Upper lobe of right lung (tissue), 1 donor: ENCODE data around the gene ARAP1. TPM values are rescaled to one million over a fixed set of nuclear protein-coding genes. Genes with fewer than 3 reads are reported as not detected.

Experiments
- ATAC-seq: fragments of 200-7000 bp; cut with Tn5 transposase; one replicate; pipeline ENCODE4 v1.9.1; 2020; ENCODE audit warnings: mild to moderate bottlenecking, moderate library complexity
- DNase-seq: peaks from one replicate; pipeline ENCODE4 v3.0.0-alpha.2; 2020
- H3K27ac ChIP-seq: fragments of 200-600 bp; one replicate; pipeline ENCODE4 v1.8.0; 2022
- H3K27me3 ChIP-seq: fragments of 200-600 bp; one replicate; pipeline ENCODE4 v1.8.0; 2022; ENCODE audit warnings: mild to moderate bottlenecking
- H3K36me3 ChIP-seq: fragments of 200-600 bp; one replicate; pipeline ENCODE4 v1.8.0; 2022
- H3K4me1 ChIP-seq: fragments of 200-600 bp; one replicate; pipeline ENCODE4 v1.8.0; 2022
- H3K4me3 ChIP-seq: fragments of 200-600 bp; one replicate; pipeline ENCODE4 v1.8.0; 2022; ENCODE audit warnings: mild to moderate bottlenecking
- H3K9me3 ChIP-seq: fragments of 200-600 bp; one replicate; pipeline ENCODE4 v1.8.0; 2022
- intact Hi-C: fragments of 100-400 bp; cut with DNase I; formaldehyde crosslinking; loops from one replicate; pipeline ENCODE4 v1.11.0; 2022
- total RNA-seq: library from RNA; stranded (reverse); fragmentation: NEBNext Ultra II Directional; extraction: Animal tissue kit (Norgen Biotek cat#: 25700); gene quantifications from one replicate; pipeline ENCODE4 v1.2.1, GENCODE V29; 2021
- TF ChIP-seq, protein P1 (sequence below): fragments of 200-600 bp; IDR thresholded peaks from one replicate; pipeline ENCODE4 v1.8.0; 2022; ENCODE audit warnings: antibody characterized with exemption
- donor health status: DM: no; HTN: yes; CAD: no; lungs with severe emphysema.

ARAP1 gene
- total RNA-seq, 1 donor from 2014 or later: 226 TPM

DNA sequence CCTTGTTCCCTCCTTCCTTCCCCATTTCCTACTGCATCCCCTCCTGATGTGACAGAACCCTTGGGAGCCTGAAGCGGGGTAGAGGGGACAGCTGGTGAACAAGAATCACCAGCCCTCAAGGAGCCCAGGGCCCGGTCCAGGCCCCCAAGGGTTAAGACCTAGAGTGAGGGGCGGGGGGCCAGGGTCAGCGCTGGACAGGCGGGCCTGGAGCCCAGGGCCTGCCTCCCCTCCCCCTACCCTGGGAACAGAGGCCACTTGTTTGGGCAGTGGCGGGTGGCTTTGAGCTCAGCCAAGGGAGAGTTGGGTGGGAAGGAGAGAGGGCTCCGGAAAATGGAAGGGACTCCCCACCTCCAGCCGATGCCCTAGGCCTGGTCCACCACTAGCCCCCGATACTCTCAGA, 2.1 kb downstream of the ARAP1 start:
- TF ChIP-seq, protein P1, sequence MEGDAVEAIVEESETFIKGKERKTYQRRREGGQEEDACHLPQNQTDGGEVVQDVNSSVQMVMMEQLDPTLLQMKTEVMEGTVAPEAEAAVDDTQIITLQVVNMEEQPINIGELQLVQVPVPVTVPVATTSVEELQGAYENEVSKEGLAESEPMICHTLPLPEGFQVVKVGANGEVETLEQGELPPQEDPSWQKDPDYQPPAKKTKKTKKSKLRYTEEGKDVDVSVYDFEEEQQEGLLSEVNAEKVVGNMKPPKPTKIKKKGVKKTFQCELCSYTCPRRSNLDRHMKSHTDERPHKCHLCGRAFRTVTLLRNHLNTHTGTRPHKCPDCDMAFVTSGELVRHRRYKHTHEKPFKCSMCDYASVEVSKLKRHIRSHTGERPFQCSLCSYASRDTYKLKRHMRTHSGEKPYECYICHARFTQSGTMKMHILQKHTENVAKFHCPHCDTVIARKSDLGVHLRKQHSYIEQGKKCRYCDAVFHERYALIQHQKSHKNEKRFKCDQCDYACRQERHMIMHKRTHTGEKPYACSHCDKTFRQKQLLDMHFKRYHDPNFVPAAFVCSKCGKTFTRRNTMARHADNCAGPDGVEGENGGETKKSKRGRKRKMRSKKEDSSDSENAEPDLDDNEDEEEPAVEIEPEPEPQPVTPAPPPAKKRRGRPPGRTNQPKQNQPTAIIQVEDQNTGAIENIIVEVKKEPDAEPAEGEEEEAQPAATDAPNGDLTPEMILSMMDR: no peak
- Histone ChIP-seq H3K9me3 (no peaks in the 10 kb centered on the region), H3K4me1 (peaks cover 28% of the 10 kb centered on the region), H3K27me3 (no peaks in the 10 kb centered on the region), H3K4me3 (no peak overlapping the region), H3K36me3 (peaks cover 9% of the 10 kb centered on the region), H3K27ac (no peak overlapping the region)
- ATAC-seq (no peak), DNase-seq (no peak)
- intact Hi-C loops: no loop called here

DNA sequence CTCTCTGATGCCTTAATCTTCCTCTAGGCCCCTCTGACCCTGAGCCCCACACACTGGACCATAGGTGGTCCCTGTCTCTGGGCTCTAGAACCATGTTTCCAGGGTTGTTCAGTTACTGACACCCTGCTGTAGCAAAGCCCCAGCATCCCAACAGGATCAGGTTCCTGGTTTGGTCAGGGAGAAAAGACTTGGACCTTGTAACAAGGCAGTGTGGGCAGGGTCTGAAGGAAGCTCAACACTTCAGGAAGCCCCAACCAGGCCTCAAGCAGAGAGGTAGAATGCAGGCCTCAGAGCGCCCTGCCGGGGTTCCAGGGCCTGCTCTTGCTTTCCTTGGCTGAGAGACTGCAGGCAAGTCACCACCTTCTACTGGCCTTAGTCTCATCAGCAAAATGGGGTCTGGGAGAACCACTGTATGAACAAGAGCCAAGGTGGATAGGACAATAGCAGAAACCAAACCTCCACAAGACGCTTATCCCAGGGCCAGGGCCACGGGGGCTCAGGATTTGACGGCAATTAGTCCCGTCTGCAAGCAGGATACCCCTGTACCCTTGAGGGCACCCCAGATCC, 4.8 kb downstream of the ARAP1 start:
- intact Hi-C loops: no loop called here
- H3K4me1 ChIP-seq: peaks cover 38% of the 10 kb centered on the region
- H3K27me3 ChIP-seq: no peaks in the 10 kb centered on the region
- no peak overlapping the region for H3K27ac ChIP-seq
- TF ChIP-seq, protein P1: no peak
- peaks cover 9% of the 10 kb centered on the region for H3K36me3 ChIP-seq
- no peak for ATAC-seq
- DNase-seq: no peak
- no peak overlapping the region for H3K4me3 ChIP-seq
- H3K9me3 ChIP-seq: no peaks in the 10 kb centered on the region

DNA sequence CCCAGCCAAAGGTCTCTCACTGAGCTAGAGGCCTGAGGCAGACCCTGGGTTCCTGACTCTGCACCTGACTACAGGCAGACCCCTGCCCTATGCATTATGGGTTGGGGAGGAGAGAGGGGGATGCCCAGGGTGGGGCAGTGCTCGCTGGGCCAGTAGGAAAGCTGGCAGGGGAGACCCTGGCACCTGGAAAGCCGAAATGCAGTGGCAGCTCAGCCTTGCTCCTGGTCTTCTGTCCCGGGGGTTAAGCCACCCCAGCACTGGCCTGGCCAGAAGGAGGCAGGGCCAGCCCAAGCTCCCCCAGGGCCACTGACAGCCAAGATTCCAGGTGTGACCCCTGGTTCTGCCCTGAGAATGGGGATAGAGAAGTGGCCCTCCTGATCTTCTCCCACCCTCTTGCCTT, 5.4 kb downstream of the ARAP1 start:
- H3K4me3 ChIP-seq: no peak overlapping the region
- H3K4me1 ChIP-seq: peaks cover 43% of the 10 kb centered on the region
- ATAC-seq (no peak), DNase-seq (no peak)
- intact Hi-C loops: no loop called here
- TF ChIP-seq, protein P1: no peak
- H3K27me3 ChIP-seq: no peaks in the 10 kb centered on the region
- no peaks in the 10 kb centered on the region for H3K9me3 ChIP-seq
- peaks cover 9% of the 10 kb centered on the region for H3K36me3 ChIP-seq
- no peak overlapping the region for H3K27ac ChIP-seq

DNA sequence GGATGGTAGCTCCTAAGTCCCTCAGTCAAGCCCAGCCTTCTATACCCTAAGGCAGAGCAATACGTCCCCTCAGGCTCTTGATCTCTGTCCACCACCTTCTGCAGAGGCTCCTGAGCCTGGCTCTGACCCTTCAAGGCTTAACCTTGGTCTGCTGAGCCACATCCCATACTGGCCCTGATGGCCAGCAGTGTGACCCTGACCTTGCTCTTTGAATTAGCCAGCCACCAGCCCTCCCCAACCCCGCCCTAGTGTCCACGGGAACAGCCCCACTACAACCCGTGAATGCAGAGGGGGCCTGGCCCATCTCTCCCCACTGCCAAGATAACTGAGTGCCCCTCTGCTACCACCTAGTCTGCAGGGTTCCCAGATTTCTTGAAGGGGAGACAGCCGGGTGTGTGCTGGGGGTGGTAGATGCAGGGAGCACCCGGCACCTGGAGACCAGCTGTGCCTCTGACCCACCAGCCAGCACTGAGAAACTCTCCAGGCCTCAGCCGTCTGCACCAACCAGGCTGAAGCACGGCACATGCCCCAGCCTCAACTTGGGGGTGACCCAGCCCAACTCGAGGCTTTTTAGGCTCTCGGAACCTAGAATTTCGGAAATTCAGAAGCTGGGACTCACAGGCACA, 6.2 kb downstream of the ARAP1 start:
- Histone ChIP-seq H3K9me3 (no peaks in the 10 kb centered on the region), H3K27ac (no peak overlapping the region), H3K4me1 (peaks cover 48% of the 10 kb centered on the region), H3K36me3 (peaks cover 9% of the 10 kb centered on the region), H3K4me3 (no peak overlapping the region), H3K27me3 (no peaks in the 10 kb centered on the region)
- intact Hi-C loops: no loop called here
- TF ChIP-seq, protein P1: no peak
- no peak for ATAC-seq
- DNase-seq: no peak

DNA sequence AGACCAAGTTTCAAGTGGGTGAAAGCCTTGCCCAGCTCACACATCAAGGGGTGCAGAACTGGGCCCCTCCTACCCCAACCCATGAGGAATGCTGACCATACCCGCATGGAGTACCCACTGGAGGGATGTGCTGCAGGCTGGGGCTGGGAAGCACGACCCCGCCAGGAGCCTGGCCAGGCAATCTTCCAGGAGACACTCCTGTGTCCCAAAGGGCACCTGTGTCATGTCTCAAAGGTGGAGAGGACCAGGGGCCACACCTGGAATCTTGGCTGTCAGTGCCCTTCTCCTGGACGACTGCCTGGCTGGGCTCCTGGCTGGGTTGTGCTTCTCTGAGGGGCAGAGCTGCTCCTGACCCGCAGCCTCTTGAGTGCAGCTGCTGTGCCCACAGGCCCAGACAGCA, 6.7 kb downstream of the ARAP1 start:
- H3K36me3 ChIP-seq: peaks cover 9% of the 10 kb centered on the region
- TF ChIP-seq, protein P1: no peak
- no peak overlapping the region for H3K27ac ChIP-seq
- no peaks in the 10 kb centered on the region for H3K9me3 ChIP-seq
- no peaks in the 10 kb centered on the region for H3K27me3 ChIP-seq
- no peak overlapping the region for H3K4me3 ChIP-seq
- H3K4me1 ChIP-seq: peaks cover 53% of the 10 kb centered on the region
- intact Hi-C loops: no loop called here
- DNase-seq (no peak), ATAC-seq (no peak)
